Loucy (cell line): ENCODE data around the gene POFUT2.

Experiments used
- EZH2phosphoT487 ChIP-seq: fragments of 200-600 bp; IDR thresholded peaks from 2 replicates; pipeline ENCODE4 v1.6.1; 2018; ENCODE audit warnings: antibody characterized with exemption, mild to moderate bottlenecking, moderate library complexity, borderline replicate concordance
- TF ChIP-seq, protein P1 (sequence below): fragments of 200-600 bp; sonication (generic); conservative IDR thresholded peaks from 2 replicates; pipeline ENCODE4 v1.5.1; 2014; ENCODE audit warnings: mild to moderate bottlenecking, antibody characterized with exemption, low read length

DNA sequence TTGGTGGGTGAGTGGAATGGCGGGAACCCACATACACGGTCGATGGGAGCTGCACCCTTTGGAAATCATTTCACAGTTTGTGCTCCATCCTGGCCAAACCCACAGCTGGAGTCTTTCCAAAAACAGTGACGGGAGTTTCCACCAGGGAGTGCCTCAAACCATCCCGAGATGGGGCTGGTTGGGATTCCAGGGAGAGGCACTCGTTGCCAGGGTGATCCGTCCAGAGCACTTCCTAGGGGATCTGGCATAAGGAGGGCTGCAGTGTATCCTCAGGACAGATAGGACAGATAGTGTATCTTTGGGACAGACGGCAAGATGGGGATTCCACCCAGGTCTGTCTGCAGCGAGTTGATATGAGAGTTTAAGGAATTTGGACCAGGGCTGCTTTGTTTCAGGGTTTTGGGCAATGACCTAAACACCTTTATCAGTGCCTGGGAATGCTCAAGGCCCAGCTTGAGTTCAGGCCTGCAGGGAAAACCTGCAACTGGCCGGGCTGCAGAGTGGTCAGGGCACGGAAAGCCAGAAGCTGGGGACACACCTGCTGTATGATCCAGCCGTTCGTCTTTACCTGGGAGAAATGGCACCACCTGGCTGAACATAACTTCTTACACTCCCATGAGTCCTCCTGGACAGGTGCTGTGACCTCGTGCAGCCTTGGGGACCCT lies 3.4 kb upstream of the POFUT2 start:
- TF ChIP-seq, protein P1, sequence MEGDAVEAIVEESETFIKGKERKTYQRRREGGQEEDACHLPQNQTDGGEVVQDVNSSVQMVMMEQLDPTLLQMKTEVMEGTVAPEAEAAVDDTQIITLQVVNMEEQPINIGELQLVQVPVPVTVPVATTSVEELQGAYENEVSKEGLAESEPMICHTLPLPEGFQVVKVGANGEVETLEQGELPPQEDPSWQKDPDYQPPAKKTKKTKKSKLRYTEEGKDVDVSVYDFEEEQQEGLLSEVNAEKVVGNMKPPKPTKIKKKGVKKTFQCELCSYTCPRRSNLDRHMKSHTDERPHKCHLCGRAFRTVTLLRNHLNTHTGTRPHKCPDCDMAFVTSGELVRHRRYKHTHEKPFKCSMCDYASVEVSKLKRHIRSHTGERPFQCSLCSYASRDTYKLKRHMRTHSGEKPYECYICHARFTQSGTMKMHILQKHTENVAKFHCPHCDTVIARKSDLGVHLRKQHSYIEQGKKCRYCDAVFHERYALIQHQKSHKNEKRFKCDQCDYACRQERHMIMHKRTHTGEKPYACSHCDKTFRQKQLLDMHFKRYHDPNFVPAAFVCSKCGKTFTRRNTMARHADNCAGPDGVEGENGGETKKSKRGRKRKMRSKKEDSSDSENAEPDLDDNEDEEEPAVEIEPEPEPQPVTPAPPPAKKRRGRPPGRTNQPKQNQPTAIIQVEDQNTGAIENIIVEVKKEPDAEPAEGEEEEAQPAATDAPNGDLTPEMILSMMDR = no peak
- TF ChIP-seq EZH2phosphoT487 = no peak
